Measurements from ENCODE around the gene PRRT4.

DNA sequence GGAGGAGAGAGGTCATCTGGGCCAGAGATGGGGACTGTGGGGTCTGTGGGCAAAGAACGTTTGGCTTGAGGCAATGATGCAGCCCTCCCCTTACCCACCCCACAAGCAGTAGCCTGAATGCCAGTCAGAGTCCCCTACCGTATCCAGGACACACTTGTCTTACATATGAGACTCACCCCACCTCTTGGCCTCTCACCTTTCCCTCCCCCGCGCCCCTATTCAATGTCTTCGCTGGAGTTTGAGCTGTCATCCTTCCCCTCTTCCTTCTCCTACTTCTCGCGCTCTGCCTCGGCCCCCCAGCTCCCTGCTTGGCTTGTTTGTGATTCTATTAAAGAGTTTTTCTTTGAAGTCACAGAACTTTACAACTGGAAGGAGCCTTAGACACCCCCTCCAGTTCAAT is 8.9 kb downstream of the PRRT4 start:
- no peak for TF ChIP-seq EZH2 (IDR thresholded peaks at IDR 0.05; ENCODE audit: borderline replicate concordance, low read length)
- TF ChIP-seq, protein P1, sequence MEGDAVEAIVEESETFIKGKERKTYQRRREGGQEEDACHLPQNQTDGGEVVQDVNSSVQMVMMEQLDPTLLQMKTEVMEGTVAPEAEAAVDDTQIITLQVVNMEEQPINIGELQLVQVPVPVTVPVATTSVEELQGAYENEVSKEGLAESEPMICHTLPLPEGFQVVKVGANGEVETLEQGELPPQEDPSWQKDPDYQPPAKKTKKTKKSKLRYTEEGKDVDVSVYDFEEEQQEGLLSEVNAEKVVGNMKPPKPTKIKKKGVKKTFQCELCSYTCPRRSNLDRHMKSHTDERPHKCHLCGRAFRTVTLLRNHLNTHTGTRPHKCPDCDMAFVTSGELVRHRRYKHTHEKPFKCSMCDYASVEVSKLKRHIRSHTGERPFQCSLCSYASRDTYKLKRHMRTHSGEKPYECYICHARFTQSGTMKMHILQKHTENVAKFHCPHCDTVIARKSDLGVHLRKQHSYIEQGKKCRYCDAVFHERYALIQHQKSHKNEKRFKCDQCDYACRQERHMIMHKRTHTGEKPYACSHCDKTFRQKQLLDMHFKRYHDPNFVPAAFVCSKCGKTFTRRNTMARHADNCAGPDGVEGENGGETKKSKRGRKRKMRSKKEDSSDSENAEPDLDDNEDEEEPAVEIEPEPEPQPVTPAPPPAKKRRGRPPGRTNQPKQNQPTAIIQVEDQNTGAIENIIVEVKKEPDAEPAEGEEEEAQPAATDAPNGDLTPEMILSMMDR (IDR thresholded peaks at IDR 0.05; ENCODE audit: low read length) = no peak
